Gastrocnemius medialis (tissue), 4 donors: ENCODE results near the gene SNX32.

ENCODE experiments used
- POLR2A ChIP-seq, 2 donors: fragments of 450-650 bp; IDR thresholded peaks; one replicate each; pipeline ENCODE4 v1.6.1; 2017; ENCODE audit warnings: antibody characterized with exemption in 2 of 2, mild to moderate bottlenecking in 2 of 2, moderate library complexity in 2 of 2
- TF ChIP-seq, protein P1 (sequence below), 5 experiments: fragments of 450-650 bp in 3 of 5; fragments of 200-600 bp in 2 of 5; sonication (generic) in 2 of 5; IDR thresholded peaks in 4 of 5; conservative IDR thresholded peaks in 1 of 5; 1 replicate in 4 of 5; 2 replicates in 1 of 5; pipeline ENCODE4 v1.5.1; 2016 to 2019; ENCODE audit warnings: antibody characterized with exemption in 5 of 5, mild to moderate bottlenecking in 3 of 5, moderate library complexity in 3 of 5

DNA sequence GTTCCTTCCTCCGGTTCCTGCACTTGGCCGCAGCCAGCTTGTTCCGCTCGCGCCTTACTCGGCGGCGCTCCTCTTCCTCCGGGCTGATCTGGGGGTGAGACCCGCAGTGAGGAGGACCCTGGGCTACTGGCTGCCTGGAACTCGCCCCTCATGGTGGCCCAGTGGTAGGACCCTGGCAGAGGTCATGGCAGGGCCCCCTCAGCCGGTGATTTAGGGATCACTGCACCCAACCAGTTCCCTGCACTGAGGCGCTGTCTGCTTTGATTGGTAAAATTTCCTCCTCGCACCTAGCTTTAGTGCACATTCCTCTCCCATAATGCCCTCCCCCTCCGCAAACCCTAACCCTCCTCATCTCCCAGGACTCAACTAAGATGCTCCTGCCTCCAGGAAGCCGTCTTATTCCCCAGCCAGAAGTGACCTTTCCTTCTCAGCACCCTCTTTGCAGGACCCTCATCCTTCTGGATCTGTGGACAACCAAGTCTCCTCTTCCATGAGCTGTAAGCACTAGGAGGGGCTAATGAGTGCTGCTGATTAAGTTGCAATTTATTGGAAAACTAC lies 60.4 kb downstream of the SNX32 start:
- TF ChIP-seq, protein P1, sequence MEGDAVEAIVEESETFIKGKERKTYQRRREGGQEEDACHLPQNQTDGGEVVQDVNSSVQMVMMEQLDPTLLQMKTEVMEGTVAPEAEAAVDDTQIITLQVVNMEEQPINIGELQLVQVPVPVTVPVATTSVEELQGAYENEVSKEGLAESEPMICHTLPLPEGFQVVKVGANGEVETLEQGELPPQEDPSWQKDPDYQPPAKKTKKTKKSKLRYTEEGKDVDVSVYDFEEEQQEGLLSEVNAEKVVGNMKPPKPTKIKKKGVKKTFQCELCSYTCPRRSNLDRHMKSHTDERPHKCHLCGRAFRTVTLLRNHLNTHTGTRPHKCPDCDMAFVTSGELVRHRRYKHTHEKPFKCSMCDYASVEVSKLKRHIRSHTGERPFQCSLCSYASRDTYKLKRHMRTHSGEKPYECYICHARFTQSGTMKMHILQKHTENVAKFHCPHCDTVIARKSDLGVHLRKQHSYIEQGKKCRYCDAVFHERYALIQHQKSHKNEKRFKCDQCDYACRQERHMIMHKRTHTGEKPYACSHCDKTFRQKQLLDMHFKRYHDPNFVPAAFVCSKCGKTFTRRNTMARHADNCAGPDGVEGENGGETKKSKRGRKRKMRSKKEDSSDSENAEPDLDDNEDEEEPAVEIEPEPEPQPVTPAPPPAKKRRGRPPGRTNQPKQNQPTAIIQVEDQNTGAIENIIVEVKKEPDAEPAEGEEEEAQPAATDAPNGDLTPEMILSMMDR (IDR thresholded peaks at IDR 0.05 in 4 of 5, conservative IDR thresholded peaks at IDR 0.05 in 1 of 5): no peak
- TF ChIP-seq POLR2A (IDR thresholded peaks at IDR 0.05): no peak
